ENCODE data around the gene DLL1.
"Not testable (repeated sequence)": the region's sequence is repeated elsewhere in the genome, so short reads cannot be mapped to it uniquely, and the experiment has no call there.

The DLL1 gene

DNA sequence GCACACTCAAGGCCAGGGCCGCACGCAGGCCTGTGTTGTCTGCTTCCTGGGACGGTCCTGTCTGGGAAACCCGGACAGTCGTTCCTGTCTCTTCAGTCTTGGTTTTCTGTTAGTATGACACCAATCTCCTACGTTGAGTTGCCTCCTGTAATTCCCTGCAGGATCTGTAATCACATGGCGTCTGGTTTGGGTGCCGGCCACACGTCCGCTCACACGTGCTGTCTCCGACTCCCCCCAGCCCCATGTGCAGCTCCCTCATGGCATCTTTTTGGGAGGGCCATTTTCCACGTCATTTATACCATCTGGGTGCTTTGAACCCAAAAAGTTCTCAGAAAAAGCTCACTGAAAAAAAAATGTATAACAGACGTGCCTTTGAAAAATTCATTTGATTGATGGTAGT, 23.2 kb downstream of the DLL1 start:
- DNase-seq: no peak

GRCh38 chr6:170266061-170266825, 24.6 kb downstream of the DLL1 start:
- no peak for DNase-seq

DNA sequence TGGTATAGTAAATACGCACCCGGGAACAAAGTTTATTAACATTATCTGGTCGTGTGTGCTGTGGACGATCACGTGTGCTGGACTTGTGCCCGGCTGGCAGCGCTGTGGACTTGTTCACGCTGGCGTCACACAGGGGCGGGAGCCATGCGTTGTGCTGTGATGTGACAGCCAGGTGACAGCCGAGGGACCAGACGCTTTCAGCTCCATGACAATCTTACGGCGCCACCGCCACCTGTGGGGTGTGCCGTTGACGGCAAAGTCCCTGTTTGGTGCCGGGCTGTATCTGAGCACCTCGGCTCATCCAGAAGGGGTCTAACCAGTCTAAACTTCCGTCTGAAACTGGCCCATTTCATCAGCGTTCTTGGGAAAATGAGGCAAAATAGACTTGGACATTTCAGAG, 25.2 kb downstream of the DLL1 start:
- DNase-seq: no peak

- DNase-seq: not testable (repeated sequence)
Measured at GRCh38 chr6:170264644-170265043, 26.2 kb downstream of the DLL1 start.

GRCh38 chr6:170264086-170264485, 26.8 kb downstream of the DLL1 start:
- DNase-seq: no peak

- DNase-seq: no peak
Measured at GRCh38 chr6:170263410-170263809, 27.5 kb downstream of the DLL1 start.

DNA sequence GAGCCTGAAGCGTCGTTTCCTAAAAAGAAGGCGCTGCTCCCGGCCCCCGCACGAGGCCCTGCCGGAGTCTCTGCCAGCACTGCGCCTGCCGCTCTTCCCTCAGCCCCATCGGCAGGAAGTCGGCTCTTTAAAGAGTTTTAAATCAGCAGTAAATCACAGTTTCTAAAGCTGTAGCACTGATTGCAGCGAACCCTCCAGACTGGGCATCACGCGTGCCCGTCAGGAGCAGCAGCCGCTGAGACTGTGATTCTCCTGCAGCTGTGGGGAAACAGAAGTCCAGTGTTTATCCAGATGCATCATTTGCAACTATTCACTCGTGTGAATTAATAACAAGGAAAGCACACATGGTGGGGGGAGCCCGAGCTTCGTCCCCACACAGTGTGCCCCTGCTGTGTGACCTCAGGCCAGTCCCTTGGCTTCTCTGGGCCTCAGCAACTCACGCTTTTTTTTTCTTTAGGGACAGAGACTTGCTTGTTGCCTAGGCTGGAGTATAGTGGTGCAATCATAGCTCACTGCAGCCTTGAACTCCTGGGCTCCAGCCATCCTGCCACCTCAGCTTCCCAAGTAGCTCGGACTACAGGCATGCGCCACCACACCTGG, 28.3 kb downstream of the DLL1 start:
- no peak for DNase-seq

DNA sequence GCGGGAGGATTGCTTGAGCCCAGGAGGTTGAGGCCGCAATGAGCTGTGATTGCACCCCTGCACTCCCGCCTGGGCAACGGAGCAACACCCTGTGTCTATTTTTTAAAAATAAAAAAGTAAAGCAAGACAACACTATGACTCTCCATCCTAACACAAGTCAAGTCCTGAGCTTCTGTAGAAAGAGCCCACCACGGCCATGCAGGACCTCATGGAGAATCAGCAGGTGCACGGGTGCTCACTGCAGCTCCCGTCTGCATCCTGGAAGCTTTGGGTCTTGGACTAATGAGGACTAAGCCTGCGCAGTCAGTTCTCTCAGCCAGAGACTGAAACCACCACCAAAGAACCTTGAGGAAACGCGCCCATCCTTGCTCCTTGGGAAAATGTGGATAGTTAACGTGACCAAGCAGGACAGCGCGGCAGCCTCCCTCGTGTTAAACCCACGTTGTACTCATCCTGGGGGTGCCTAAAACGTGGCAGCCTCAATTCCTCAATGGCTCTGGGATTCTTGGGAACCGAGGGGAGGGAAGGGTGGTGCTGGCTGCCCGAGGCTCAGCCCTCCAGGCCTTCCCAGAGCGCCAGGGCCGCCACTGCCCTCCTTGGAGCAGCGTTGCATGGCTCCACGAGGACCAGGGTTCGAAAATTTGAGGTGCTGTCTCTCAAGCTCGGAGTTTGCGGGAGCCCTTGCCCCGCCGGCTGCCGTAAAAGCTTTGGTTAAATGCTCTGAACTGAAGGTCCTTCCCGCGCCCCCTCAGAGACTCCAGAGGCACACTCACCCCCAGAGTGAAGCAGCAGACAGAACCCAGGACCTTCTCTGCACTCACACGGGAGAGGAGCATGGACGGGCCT, 29.0 kb downstream of the DLL1 start:
- DNase-seq: no peak

- DNase-seq: no peak
Measured at GRCh38 chr6:170260686-170261085, 30.2 kb downstream of the DLL1 start.

DNA sequence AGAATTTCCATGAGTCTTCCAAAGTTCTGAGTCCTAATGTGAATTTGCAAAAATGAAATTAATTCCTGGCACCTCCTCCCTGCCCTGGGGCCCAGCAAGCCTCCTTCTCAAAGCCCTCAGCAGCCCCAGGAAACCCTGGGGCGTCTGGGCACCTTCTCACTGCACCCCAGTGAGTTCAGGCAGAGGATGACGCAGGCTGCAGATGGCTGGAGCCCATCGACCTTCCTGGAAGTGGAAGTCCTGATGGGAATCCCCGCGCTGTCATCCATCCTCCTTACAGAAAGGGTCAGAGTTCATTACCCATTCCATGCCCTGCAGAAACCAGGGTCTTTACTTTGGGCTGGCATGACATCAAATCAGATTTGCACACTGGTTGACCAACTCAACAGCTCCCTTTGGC, 31.6 kb downstream of the DLL1 start:
- no peak for DNase-seq

DNA sequence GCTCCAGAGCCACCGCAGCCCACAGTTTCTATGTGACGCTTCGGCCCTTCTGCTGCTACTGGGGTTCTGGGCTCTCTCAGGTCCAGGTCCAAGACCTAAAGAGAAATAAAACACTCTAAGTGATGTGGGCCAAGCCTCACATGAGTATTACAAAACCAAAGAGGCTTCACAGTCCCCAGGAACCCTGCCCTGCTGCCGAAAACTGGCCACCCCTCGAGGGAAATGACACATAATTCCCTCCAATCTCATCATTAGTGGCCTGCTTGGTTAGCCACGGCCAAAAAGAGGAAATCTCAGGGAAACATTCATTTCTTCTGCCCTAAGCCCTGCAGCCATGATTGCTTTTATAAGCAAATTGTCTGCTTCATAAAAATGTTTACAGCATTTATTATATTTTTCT, 32.5 kb downstream of the DLL1 start:
- DNase-seq: no peak

- DNase-seq: no peak
Measured at GRCh38 chr6:170257376-170257775, 33.5 kb downstream of the DLL1 start.

DNA sequence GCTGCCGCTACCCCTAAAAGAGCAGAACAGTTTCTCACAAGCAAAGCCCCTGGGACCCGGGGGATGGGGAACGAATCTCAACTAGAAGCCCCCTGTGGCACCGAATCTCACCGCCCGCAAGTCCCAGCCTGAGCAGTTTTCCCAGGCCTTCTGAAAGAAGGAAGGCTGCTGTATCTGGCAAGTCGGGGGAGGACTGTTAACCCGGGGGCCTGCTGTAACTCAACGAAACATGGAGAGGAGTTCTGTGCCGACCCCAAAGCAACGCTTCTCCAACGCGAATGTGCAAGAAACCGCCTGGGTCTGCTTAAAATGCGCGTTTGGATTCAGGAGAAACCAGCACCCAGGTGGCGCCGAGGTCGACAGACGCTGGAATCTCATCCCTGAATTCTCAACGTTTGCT, 34.2 kb downstream of the DLL1 start:
- no peak for DNase-seq

- DNase-seq: no peak
Measured at GRCh38 chr6:170255426-170256125, 35.3 kb downstream of the DLL1 start.

DNA sequence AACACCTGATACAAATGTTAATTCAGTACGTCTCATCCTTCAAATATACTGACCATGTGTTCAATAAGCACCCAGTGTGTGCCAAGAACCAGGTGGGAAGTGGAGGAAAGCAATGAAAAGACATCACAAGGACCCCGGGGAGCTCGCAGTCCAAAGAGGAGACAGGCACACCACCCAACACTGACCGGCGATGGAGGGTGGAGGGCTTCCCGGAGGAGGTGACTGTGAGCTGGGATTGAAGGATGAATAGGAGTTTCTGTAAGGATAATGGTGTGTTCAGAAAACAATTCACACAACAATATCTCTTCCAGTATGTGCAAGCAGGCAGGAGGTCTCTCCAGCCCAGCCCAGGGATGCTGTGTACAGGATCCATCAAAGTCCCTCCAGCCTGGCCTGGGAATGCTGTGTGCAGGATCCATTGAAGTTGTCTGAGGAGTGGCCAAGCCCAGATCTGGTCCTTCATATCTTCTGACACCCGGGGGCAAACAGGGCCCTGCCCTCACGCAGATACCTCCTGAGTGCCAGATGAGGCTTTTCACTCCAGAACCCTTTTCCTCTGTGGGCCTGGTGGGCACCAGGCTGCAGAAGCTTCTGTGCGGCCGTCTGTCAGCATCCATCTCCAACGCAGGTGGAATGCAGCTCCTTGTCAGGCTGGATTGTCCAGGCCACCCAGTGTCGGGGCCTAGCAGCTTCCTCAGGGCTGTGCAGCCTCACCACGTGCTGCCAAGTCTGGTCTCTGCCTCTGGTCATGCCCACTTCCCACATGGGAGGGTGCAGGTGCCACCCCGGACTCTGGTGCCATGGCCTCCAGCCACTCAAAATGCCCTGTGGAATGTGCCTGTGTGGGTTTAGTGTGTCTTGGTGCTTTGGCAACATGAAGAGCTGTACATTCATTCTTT, 36.3 kb downstream of the DLL1 start:
- no peak for DNase-seq

- no peak for DNase-seq
Measured at GRCh38 chr6:170253910-170254269, 37.0 kb downstream of the DLL1 start.

DNA sequence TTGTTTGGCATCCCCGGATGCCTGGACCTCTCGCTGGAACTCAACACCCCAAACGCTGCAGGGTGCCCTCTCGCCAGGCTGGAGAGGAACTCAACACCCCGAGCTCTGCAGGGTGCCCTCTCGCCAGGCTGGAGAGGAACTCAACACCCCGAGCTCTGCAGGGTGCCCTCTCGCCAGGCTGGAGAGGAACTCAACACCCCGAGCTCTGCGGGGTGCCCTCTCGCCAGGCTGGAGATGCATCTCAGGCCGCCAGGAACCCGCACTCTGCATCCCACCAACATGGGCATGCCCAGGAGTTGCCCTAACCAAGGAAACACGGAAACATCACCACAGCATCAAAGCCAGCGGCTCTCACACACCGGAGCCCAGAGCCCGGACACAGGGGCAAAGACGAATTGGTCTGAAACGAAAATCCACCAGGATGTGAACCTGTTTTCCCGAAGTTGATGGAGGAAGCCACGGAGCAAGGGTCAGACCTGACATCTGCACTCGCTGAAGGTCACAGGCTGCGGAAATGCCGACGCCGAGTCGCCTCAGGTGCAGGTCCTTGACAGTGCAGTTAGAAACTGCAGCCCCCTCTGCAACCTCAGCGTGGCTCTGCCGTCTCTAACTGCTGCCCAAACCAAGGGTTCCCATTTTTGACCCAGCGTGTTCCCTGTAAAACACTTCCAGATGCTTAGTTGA, 37.5 kb downstream of the DLL1 start:
- DNase-seq: no peak

GRCh38 chr6:170251776-170252571, 38.9 kb downstream of the DLL1 start:
- no peak for DNase-seq

DNA sequence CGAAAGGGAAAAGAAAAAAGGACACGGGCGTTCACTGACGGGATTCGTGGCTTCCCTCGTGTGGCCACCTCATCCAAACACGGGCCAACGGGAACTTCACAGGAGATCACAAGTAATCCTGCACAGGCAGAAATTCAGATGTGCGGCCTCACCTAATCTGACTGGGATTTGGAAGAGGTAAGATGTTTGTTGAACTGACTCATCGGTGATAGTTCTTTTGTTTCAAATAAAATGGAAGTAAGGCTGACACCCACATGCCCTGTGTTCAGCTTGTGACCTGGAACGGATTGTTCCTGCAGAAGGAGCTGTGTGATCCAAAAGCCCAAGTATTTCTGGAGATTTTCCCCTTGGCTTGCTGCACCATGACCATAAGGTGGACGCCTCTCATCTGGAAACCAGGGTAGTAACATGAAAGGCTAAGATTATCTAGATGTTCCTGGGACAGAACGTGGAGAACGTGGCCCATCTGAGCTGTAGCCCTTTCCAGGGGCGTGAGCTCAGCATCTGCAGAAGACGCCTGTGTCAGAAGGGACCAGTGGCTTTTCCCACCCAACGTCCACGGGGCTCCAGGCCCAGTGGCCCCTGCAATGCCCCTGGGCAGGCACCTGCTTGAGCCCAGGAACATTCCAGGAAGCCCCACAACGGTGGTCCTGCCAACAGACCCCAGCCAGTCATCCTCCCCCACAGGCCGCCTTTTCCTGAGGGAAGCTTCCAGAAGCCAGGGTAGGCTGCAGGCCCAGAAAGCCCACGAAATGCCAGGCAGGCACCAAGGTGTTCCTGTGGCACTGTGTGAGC, 39.7 kb downstream of the DLL1 start:
- no peak for DNase-seq

- DNase-seq: no peak
Measured at GRCh38 chr6:170250455-170250854, 40.4 kb downstream of the DLL1 start.

All from EL (cell line).